Esophagus muscularis mucosa (tissue), 4 donors: Measurements from ENCODE around the gene COX18. TPM values are rescaled to one million over a fixed set of nuclear protein-coding genes. Genes with fewer than 3 reads are reported as not detected.

Experiments used
- DNase-seq: peaks from one replicate; pipeline ENCODE4 v3.0.0-alpha.2; 2017; ENCODE audit errors: extremely low spot score
- H3K27ac ChIP-seq, 4 donors: fragments of 200-600 bp; sonication (generic); replicated peaks in 1 of 4; 1 replicate in 3 of 4; 2 replicates in 1 of 4; pipeline ENCODE4 v1.5.1; 2016 to 2019; ENCODE audit warnings: mild to moderate bottlenecking in 1 of 4
- H3K27me3 ChIP-seq, 4 donors: fragments of 200-600 bp; sonication (generic); one replicate each; pipeline versions ENCODE4 v1.5.1 to v1.6.0; 2016 to 2019
- H3K36me3 ChIP-seq, 4 donors: fragments of 200-600 bp; sonication (generic); one replicate each; pipeline ENCODE4 v1.5.1; 2016 to 2019
- H3K4me1 ChIP-seq, 4 donors: fragments of 200-600 bp; sonication (generic); one replicate each; pipeline ENCODE4 v1.5.1; 2016 to 2019
- H3K4me3 ChIP-seq, 4 donors: fragments of 200-600 bp; sonication (generic); 1 replicate in 2 of 4; 2 replicates in 2 of 4; pipeline ENCODE4 v1.5.1; 2016 to 2019; ENCODE audit warnings: mild to moderate bottlenecking in 4 of 4, moderate library complexity in 1 of 4
- H3K9me3 ChIP-seq, 4 donors: fragments of 200-600 bp; sonication (generic); 1 replicate in 3 of 4; 2 replicates in 1 of 4; pipeline ENCODE4 v1.5.1; 2016 to 2019
- EP300 ChIP-seq: sonication (generic); formaldehyde crosslinking; IDR thresholded peaks from one replicate; pipeline ENCODE4 v1.6.1; 2017; ENCODE audit warnings: antibody characterized with exemption
- POLR2A ChIP-seq: fragments of 450-650 bp; IDR thresholded peaks from one replicate; pipeline ENCODE4 v1.6.1; 2017; ENCODE audit warnings: antibody characterized with exemption, moderate library complexity, mild to moderate bottlenecking, low read depth
- POLR2AphosphoS5 ChIP-seq, 2 donors: sonication (generic); formaldehyde crosslinking; IDR thresholded peaks; one replicate each; pipeline ENCODE4 v1.6.1; 2017; ENCODE audit warnings: antibody characterized with exemption in 2 of 2
- WGBS: methylation state at CpG from one replicate; pipeline ENCODE4 v1.1.5; 2018; 5-methylcytosine and 5-hydroxymethylcytosine counted together
- intact Hi-C: fragments of 100-400 bp; cut with DNase I; formaldehyde crosslinking; loops from one replicate; pipeline ENCODE4 v1.15.1; 2023
- total RNA-seq, 4 donors: library from RNA; depleted of rRNA; stranded (reverse); fragments of >200 nt; gene quantifications; one replicate each; pipeline versions ENCODE4 v1.1.0 to v1.2.1, GENCODE V29; 2016
- TF ChIP-seq, protein P1 (sequence below), 3 experiments: fragments of 200-600 bp in 2 of 3; fragments of 450-650 bp in 1 of 3; sonication (generic) in 2 of 3; IDR thresholded peaks; one replicate each; pipeline ENCODE4 v1.5.1; 2017 to 2019; ENCODE audit warnings: antibody characterized with exemption in 3 of 3, mild to moderate bottlenecking in 2 of 3, moderate library complexity in 1 of 3

The COX18 gene, protein sequence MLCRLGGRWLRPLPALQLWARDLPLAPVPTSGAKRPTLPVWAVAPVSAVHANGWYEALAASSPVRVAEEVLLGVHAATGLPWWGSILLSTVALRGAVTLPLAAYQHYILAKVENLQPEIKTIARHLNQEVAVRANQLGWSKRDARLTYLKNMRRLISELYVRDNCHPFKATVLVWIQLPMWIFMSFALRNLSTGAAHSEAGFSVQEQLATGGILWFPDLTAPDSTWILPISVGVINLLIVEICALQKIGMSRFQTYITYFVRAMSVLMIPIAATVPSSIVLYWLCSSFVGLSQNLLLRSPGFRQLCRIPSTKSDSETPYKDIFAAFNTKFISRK
- total RNA-seq = 10 to 100 TPM; 10.4 to 19.0 (median 12.9) TPM

DNA sequence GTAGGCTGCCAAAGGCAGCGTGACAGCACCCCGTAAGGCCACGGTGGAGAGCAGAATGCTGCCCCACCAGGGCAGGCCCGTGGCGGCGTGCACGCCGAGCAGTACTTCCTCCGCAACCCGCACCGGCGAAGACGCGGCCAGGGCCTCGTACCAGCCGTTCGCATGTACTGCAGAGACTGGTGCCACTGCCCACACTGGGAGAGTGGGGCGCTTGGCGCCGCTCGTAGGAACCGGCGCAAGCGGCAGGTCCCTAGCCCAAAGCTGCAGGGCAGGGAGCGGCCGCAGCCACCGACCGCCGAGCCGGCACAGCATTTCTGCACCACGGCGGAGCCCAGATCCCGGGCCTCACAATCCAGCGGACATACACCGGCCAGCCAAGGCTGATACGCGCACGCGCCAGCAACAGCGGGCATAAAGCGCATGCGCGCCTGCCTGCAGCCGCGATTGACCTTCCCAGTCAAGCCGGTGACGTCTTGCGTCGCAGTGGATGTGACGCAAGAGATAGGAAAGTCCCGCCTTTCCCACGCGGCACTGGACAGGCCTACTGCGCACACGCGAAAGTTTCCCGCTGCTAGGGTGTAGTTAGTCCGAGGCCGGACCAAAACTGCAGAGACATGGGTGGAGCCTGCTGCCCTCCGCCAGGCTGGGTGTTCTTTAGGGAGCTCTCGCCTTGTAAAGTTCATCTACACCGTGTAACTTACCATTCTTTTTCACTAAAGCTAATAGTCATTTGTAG is at the start of gene COX18:
COX18 (minus strand) TSS at position 379 of the 736 bp plus-strand sequence; CDS start at position 312, 67 bp downstream.
- WGBS = 3% methylated on average over 18 of the region's 62 CpGs

GRCh38 chr4:73109493-73109892 is 40.0 kb upstream of the COX18 start:
- peaks cover 29 to 87% (median 54%) of the 10 kb centered on the region in 4 donors for H3K36me3 ChIP-seq

More for the DNA sequence above, at the start of gene COX18:
- H3K9me3 ChIP-seq = no peaks in the 10 kb centered on the region
- intact Hi-C loops = loop anchor here (2.0 kb wide), 1 partner anchor 189 kb away; the partner anchor contains the start of gene ANKRD17
- TF ChIP-seq, protein P1, sequence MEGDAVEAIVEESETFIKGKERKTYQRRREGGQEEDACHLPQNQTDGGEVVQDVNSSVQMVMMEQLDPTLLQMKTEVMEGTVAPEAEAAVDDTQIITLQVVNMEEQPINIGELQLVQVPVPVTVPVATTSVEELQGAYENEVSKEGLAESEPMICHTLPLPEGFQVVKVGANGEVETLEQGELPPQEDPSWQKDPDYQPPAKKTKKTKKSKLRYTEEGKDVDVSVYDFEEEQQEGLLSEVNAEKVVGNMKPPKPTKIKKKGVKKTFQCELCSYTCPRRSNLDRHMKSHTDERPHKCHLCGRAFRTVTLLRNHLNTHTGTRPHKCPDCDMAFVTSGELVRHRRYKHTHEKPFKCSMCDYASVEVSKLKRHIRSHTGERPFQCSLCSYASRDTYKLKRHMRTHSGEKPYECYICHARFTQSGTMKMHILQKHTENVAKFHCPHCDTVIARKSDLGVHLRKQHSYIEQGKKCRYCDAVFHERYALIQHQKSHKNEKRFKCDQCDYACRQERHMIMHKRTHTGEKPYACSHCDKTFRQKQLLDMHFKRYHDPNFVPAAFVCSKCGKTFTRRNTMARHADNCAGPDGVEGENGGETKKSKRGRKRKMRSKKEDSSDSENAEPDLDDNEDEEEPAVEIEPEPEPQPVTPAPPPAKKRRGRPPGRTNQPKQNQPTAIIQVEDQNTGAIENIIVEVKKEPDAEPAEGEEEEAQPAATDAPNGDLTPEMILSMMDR (IDR thresholded peaks at IDR 0.05) = peak in 1 of 3 experiments; percentile 4
- TF ChIP-seq POLR2A = peak; percentile 78
- TF ChIP-seq POLR2AphosphoS5 (IDR thresholded peaks at IDR 0.05) = peak; percentile 96 to 99
- TF ChIP-seq EP300 = no peak
- H3K4me1 ChIP-seq = peaks cover 0 to 29% (median 28%) of the 10 kb centered on the region in 4 donors
- H3K27ac ChIP-seq = peak within 1 kb of the TSS; percentile 91 to 97 (median 95)
- H3K27me3 ChIP-seq = no peaks in the 10 kb centered on the region
- peak; percentile 99 for DNase-seq
- H3K36me3 ChIP-seq = peaks cover 0 to 11% (median 6%) of the 10 kb centered on the region in 4 donors
- H3K4me3 ChIP-seq = peak within 1 kb of the TSS; percentile 72 to 91 (median 82)

DNA sequence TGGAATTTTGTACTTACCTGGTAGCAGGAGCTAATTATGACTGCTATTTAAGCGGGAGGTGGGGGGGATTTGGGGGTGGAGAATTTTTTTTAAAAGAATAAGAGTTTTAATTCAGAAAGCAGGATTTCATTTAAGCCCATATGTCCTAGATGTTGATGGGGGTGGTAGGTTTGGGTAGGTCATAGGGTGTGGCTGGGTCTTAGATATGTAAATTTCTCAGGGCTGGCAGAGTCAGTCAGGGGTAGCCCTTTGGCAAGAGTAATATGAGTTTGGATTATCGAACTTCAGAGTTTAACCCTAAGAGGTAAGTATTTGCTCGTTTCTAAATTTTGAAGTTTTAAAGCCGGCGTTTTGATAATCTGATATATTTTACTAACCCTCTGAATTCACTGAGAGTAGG is 35.2 kb upstream of the COX18 start:
- no peaks in the 10 kb centered on the region for H3K4me1 ChIP-seq
- DNase-seq = no peak
- H3K4me3 ChIP-seq = no peak overlapping the region
- 92% methylated on average over 5 of the region's 5 CpGs for WGBS
- H3K27me3 ChIP-seq = no peaks in the 10 kb centered on the region
- no peak overlapping the region for H3K27ac ChIP-seq
- no peaks in the 10 kb centered on the region for H3K9me3 ChIP-seq
- intact Hi-C loops = no loop called here
- TF ChIP-seq, protein P1 (IDR thresholded peaks at IDR 0.05) = no peak
- no peak for TF ChIP-seq POLR2AphosphoS5 (IDR thresholded peaks at IDR 0.05)
- peaks cover 39 to 96% (median 66%) of the 10 kb centered on the region in 4 donors for H3K36me3 ChIP-seq

More at GRCh38 chr4:73109493-73109892, 40.0 kb upstream of the COX18 start:
- Histone ChIP-seq H3K27ac (no peak overlapping the region), H3K9me3 (no peaks in the 10 kb centered on the region), H3K4me1 (no peaks in the 10 kb centered on the region), H3K27me3 (no peaks in the 10 kb centered on the region), H3K4me3 (no peak overlapping the region)
- TF ChIP-seq POLR2AphosphoS5 (IDR thresholded peaks at IDR 0.05) (no peak), POLR2A (no peak), EP300 (no peak)
- TF ChIP-seq, protein P1 (IDR thresholded peaks at IDR 0.05) = no peak
- WGBS = 95% methylated on average over 4 of the region's 4 CpGs
- intact Hi-C loops = no loop called here
- DNase-seq = no peak

DNA sequence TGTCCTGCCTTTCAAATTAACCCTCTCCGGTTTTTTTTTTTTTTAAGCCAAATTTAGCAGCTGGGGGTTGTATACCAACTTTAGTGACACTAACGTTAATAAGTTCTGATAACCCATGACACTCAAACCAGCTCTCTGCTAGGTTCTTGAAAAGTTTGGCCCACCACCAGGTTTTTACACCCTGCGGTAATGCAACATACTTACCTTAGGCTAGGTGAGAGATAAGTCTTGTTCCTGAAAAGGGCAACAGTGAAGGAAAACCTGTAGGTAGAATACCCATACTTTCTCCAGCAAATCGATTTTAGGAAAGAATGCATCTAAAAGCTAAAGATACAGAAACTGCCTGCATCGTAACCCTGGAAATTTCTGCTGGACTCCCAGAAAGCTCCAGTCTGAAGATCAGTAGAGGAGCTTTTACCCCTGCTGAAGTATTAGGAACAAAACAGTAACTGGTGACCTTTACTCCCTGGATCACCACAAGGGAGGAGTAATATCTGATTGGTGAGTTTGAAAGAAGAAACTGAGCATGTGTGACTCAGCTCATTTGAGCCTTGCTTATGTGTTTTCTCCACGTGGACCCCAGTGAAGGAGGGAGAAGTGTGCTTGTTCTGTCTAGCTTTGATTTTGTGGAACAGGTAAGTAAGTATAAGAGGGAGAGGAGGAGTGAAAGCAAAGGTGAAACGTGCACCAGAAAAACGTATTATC is 34.4 kb upstream of the COX18 start:
- H3K4me3 ChIP-seq = no peak overlapping the region
- DNase-seq = no peak
- TF ChIP-seq EP300 (no peak), POLR2A (no peak), POLR2AphosphoS5 (IDR thresholded peaks at IDR 0.05) (no peak)
- TF ChIP-seq, protein P1 (IDR thresholded peaks at IDR 0.05) = no peak
- H3K9me3 ChIP-seq = no peaks in the 10 kb centered on the region
- WGBS = 85% methylated on average over 8 of the region's 8 CpGs
- no peaks in the 10 kb centered on the region for H3K4me1 ChIP-seq
- intact Hi-C loops = no loop called here
- H3K36me3 ChIP-seq = peaks cover 39 to 96% (median 67%) of the 10 kb centered on the region in 4 donors
- H3K27me3 ChIP-seq = no peaks in the 10 kb centered on the region
- H3K27ac ChIP-seq = no peak overlapping the region
